Fibroblast of the aortic adventitia (primary cell): ENCODE measurements around the gene ALK. TPM values are rescaled to one million over a fixed set of nuclear protein-coding genes. Genes with fewer than 3 reads are reported as not detected.

ENCODE experiments used
- DNase-seq: peaks from one replicate; pipeline ENCODE4 v3.0.0-alpha.2; 2010; ENCODE audit warnings: low read depth
- H3K4me3 ChIP-seq: 2 replicates; pipeline ENCODE4 v1.5.1; 2011; ENCODE audit warnings: low read depth, mild to moderate bottlenecking, control low read depth, low read length, moderate library complexity
- total RNA-seq: library from RNA; depleted of rRNA; stranded (reverse); fragments of >200 nt; gene quantifications from 2 replicates; pipeline ENCODE4 v1.2.3, GENCODE V29; 2012; ENCODE audit warnings: low replicate concordance
- TF ChIP-seq, protein P1 (sequence below): IDR thresholded peaks from 2 replicates; pipeline ENCODE4 v1.5.1; 2011; ENCODE audit warnings: mild to moderate bottlenecking, low read length, control low read depth, inconsistent platforms; ENCODE audit not compliant: insufficient read depth

The ALK gene
- total RNA-seq, 1 donor, result 0.27 TPM

DNA sequence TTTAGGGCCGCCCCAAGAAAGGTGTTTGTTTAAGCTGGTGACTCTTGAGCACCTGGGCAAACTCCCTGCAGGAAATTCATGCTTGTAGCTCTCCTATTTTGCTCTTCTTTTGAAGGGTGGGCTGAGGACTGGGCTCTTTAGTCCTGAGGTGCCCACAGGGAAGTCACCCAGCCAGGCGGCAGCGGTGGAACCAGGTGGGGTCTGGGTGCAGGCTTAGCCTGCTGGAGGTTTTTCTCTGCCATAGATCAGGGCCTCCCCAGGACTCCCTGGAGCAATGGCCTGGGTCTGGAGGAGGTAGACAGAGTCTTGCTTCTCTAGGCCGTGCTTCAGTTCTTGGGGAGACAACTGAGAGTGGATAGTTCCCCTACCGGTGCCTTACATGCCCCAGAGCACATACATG is 706.3 kb downstream of the ALK start:
- TF ChIP-seq, protein P1, sequence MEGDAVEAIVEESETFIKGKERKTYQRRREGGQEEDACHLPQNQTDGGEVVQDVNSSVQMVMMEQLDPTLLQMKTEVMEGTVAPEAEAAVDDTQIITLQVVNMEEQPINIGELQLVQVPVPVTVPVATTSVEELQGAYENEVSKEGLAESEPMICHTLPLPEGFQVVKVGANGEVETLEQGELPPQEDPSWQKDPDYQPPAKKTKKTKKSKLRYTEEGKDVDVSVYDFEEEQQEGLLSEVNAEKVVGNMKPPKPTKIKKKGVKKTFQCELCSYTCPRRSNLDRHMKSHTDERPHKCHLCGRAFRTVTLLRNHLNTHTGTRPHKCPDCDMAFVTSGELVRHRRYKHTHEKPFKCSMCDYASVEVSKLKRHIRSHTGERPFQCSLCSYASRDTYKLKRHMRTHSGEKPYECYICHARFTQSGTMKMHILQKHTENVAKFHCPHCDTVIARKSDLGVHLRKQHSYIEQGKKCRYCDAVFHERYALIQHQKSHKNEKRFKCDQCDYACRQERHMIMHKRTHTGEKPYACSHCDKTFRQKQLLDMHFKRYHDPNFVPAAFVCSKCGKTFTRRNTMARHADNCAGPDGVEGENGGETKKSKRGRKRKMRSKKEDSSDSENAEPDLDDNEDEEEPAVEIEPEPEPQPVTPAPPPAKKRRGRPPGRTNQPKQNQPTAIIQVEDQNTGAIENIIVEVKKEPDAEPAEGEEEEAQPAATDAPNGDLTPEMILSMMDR, result no peak
- H3K4me3 ChIP-seq, result no peak overlapping the region
- DNase-seq, result no peak

DNA sequence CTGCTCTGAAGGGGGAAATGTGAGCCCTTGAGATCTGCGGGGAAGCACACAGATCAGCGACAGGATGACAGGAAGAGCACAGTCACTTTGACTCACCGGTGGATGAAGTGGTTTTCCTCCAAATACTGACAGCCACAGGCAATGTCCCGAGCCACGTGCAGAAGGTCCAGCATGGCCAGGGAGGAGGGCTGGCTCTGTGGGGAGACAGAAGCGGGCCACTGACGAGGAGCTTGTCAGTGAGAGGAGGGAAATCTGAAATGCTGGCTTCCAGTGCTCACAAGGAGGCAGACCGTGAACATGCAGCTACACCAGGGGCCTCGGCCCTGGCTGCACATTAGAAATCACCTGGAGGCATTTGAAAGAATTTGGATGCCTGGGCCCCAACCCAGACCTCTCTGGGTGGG is 707.5 kb downstream of the ALK start:
- TF ChIP-seq, protein P1, result no peak
- DNase-seq, result no peak

DNA sequence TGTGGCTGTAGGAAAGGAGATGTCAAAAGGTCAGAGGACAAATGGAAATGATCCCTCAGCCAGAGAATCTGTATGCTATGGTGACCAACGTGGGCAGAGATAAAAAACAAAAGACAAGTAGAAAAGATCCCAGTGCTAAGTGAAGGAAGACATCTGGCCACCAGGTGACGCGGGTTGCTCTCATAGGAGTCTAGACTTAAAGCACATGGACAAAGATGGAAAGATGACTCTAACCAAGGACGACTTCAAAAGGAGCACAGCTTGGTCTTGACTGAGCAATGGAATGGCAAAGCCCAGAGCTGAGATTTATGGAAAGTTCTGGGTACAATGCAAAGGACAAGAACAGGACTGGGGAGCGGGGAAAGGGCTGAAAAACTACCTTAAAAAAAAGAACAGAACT is 709.4 kb downstream of the ALK start:
- DNase-seq, result no peak
- H3K4me3 ChIP-seq, result no peak overlapping the region
- TF ChIP-seq, protein P1, result no peak

More for the DNA sequence above, 707.5 kb downstream of the ALK start:
- H3K4me3 ChIP-seq, result no peak overlapping the region

DNA sequence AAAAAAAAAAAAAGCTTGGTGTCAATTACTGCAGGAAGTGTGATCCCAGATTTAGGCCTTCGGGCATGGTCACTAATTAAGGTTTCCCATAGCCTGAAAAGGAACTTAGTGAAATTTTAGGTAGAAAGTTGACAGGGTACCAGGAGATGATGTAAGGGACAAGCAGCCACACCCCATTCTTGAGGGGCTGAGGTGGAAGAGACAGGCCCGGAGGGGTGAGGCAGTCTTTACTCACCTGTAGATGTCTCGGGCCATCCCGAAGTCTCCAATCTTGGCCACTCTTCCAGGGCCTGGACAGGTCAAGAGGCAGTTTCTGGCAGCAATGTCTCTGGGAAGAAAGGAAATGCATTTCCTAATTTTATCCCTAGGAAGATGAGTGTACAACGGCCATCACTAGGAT is 711.8 kb downstream of the ALK start:
- H3K4me3 ChIP-seq, result no peak overlapping the region
- TF ChIP-seq, protein P1, result no peak
- no peak for DNase-seq

DNA sequence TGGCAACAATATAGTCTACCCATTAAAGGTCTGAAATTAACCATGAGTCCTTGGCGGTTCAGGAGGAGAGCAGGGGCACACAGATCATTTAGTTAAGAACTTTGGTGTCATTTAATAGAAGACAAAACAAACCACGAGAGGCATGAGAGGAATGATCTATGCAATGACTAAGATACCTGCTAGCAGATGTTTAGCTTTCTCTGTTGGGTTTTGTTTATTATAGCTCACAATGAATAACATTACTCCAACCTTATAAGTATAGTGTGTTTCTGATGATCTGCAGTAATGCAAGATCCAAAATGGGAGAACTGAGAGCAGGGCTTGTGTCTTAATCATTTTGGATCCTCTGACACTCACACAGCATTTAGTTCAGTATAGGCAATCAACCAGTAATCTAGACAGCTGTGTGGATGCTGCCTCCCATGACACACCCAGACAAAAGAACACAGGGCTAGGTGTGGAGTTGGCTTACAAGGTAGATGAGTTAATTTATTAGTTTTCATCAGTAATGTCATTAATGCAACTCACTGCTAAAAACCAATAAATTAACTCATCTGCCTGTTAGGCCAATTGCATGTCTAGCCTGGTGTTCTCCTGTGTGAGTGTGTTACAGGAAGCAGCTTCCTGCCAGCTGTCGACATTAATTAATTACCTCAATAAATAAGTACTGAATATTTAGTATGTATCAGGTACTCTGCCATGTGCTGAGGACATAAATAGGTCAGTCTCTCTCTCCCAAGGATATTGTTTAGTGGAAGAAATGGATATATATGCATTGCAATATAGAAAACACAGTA is 713.8 kb downstream of the ALK start:
- DNase-seq, result no peak
- TF ChIP-seq, protein P1, result no peak

DNA sequence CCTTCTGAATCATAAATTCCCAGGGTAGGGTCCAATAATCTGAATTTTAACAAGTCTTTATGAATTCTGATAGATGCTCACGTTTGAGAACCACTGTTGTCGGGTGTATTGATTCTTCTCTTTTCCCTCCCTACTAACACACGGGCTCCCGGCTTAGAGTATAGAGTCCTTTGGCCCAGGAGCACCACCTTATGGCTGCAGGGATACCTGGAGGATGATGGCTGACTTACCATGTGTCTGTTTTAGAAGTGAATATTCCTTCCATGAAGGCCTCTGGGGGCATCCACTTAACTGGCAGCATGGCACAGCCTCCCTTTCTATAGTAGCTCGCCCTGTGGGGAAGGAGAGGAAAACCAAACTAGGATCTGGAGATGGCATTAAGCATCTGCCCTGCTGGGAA is 714.4 kb downstream of the ALK start:
- no peak for DNase-seq

More for the DNA sequence above, 713.8 kb downstream of the ALK start:
- no peak overlapping the region for H3K4me3 ChIP-seq

More for the DNA sequence above, 714.4 kb downstream of the ALK start:
- TF ChIP-seq, protein P1, result no peak
- no peak overlapping the region for H3K4me3 ChIP-seq
